Chondrocyte (in vitro differentiated cells): ENCODE results near the gene RNU6-8. TPM values are rescaled to one million over a fixed set of nuclear protein-coding genes. Genes with fewer than 3 reads are reported as not detected.

ENCODE experiments used
- DNase-seq: peaks from one replicate; pipeline ENCODE4 v3.0.0; 2021; ENCODE audit warnings: mixed read lengths, low spot score
- H3K27ac Mint-ChIP-seq: one replicate; pipeline ENCODE4 v1.8.0; 2021; ENCODE audit warnings: mild to moderate bottlenecking, moderate library complexity, mixed read lengths; ENCODE audit not compliant: unreplicated experiment
- H3K27me3 Mint-ChIP-seq: 2 replicates; pipeline ENCODE4 v1.8.0; 2021; ENCODE audit warnings: low read depth, mixed read lengths
- H3K36me3 Mint-ChIP-seq: 2 replicates; pipeline ENCODE4 v1.8.0; 2021; ENCODE audit warnings: low read depth, mixed read lengths
- H3K4me1 Mint-ChIP-seq: 2 replicates; pipeline ENCODE4 v1.8.0; 2021; ENCODE audit warnings: low read depth, mild to moderate bottlenecking, mixed read lengths
- H3K4me3 Mint-ChIP-seq: one replicate; pipeline ENCODE4 v1.8.0; 2021; ENCODE audit warnings: mild to moderate bottlenecking, moderate library complexity, mixed read lengths; ENCODE audit not compliant: unreplicated experiment
- H3K9me3 Mint-ChIP-seq: 2 replicates; pipeline ENCODE4 v1.8.0; 2021; ENCODE audit warnings: low read depth, mixed read lengths
- CTCF ChIP-seq: fragments of 200-600 bp; sonication (generic); IDR thresholded peaks from 2 replicates; pipeline ENCODE4 v1.5.0; 2021; ENCODE audit warnings: antibody characterized with exemption, mild to moderate bottlenecking, moderate library complexity
- total RNA-seq: library from RNA; stranded (reverse); gene quantifications from 3 replicates; pipeline ENCODE4 v1.2.1, GENCODE V29; 2021

The RNU6-8 gene
- total RNA-seq, 1 donor from 2014 or later = not detected

- Mint-ChIP-seq H3K9me3 (peaks cover 22% of the 10 kb centered on the region), H3K36me3 (peaks cover 6% of the 10 kb centered on the region), H3K27me3 (no peaks in the 10 kb centered on the region), H3K4me3 (no peak overlapping the region), H3K27ac (no peak overlapping the region), H3K4me1 (peaks cover 9% of the 10 kb centered on the region)
- no peak for TF ChIP-seq CTCF
- DNase-seq = no peak
Observed at GRCh38 chr14:32185097-32185496, 18.0 kb downstream of the RNU6-8 start.

DNA sequence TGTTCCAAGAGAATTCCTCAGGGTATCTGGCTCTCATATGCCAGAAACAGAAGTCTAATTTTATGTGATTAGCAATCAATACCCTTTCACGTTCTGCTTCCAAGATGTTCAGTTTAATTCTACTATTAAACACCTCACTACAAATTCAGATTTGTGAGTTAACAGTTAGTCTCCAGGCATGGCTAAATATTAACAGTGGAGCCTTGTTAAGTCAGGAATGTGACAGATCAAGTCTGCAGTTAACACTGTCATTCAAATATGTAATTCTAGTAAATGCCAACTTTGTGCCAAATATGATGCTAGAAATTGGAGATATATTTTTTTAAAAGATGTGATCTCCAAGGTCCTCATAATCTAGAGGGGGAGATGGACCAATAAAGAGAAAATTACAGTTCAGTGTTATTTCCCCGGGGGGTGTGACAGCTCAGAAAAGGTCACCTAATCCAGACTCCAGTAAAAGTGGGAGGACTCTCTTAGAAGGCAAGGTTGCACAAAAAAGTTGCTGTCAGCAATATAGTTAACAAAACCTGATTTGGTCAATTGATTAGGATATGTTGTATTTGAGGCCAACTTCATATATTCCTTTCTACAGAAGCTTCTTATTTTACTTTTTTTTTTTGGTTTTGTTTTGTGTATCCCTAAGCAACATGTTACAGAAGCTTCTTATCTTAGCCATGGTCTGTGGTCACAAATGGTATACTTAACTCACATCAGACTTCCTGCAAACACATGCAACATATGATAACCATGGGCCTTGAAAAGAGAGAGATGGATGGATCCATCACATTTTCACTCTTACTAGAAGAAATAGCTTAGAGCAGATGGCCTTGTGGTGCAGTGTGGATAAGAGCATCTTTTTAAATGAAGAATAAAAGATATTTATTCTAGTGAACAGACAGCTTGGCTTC is 19.7 kb downstream of the RNU6-8 start:
- peaks cover 36% of the 10 kb centered on the region for H3K9me3 Mint-ChIP-seq
- H3K4me3 Mint-ChIP-seq = no peak overlapping the region
- no peak overlapping the region for H3K27ac Mint-ChIP-seq
- H3K4me1 Mint-ChIP-seq = peaks cover 9% of the 10 kb centered on the region
- no peak for DNase-seq
- TF ChIP-seq CTCF = no peak
- H3K27me3 Mint-ChIP-seq = no peaks in the 10 kb centered on the region
- H3K36me3 Mint-ChIP-seq = peaks cover 8% of the 10 kb centered on the region

GRCh38 chr14:32171469-32171868 is 31.6 kb downstream of the RNU6-8 start:
- Mint-ChIP-seq H3K4me1 (no peaks in the 10 kb centered on the region), H3K27ac (no peak overlapping the region), H3K4me3 (no peak overlapping the region), H3K9me3 (peaks cover 8% of the 10 kb centered on the region), H3K27me3 (no peaks in the 10 kb centered on the region), H3K36me3 (no peaks in the 10 kb centered on the region)
- TF ChIP-seq CTCF = no peak
- no peak for DNase-seq

GRCh38 chr14:32169191-32169590 is 33.9 kb downstream of the RNU6-8 start:
- H3K27me3 Mint-ChIP-seq = no peaks in the 10 kb centered on the region
- H3K36me3 Mint-ChIP-seq = no peaks in the 10 kb centered on the region
- no peak overlapping the region for H3K4me3 Mint-ChIP-seq
- TF ChIP-seq CTCF = no peak
- H3K9me3 Mint-ChIP-seq = peaks cover 5% of the 10 kb centered on the region
- H3K27ac Mint-ChIP-seq = no peak overlapping the region
- DNase-seq = no peak
- no peaks in the 10 kb centered on the region for H3K4me1 Mint-ChIP-seq

GRCh38 chr14:32167907-32168306 is 35.2 kb downstream of the RNU6-8 start:
- Mint-ChIP-seq H3K27ac (no peak overlapping the region), H3K27me3 (no peaks in the 10 kb centered on the region), H3K9me3 (peaks cover 5% of the 10 kb centered on the region), H3K4me3 (no peak overlapping the region), H3K4me1 (no peaks in the 10 kb centered on the region), H3K36me3 (no peaks in the 10 kb centered on the region)
- no peak for DNase-seq
- no peak for TF ChIP-seq CTCF
